ENCODE measurements around the gene CETN1. TPM values are rescaled to one million over a fixed set of nuclear protein-coding genes. Genes with fewer than 3 reads are reported as not detected.

CETN1 gene
- total RNA-seq, 6 donors from 2014 or later = not detected

DNA sequence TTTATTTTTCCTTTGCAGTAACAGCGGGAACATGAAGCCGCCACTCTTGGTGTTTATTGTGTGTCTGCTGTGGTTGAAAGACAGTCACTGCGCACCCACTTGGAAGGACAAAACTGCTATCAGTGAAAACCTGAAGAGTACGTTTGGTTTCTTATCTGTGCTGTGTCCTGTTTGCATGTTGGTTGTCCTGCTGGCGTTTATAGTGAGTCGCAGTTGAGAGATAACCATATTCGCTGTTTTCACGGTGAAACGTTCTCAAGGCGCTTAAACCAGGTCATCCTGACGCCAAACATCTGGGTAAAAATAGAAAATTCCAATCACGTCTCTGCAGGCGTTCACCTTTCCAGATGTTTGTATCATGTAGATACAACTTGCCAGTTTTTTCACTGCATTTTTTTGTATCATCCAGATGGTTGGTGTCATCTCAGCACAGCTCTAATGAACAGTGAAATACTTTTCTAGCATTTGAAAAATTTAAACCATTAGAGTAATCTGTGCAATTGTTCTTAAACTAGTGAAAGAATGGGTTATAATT is 37.9 kb downstream of the CETN1 start:
- no peaks in the 10 kb centered on the region for H3K9me3 ChIP-seq
- WGBS, 2 donors = 75 to 86% methylated on average over 13 of the region's 13 CpGs
- ATAC-seq (ENCODE audit: low FRiP score in 2 of 2) (no peak), DNase-seq (no peak)
- H3K36me3 ChIP-seq = no peaks in the 10 kb centered on the region
- peaks cover 0 to 11% (median 7%) of the 10 kb centered on the region in 4 donors for H3K4me1 ChIP-seq
- H3K27me3 ChIP-seq = peaks cover 0 to 3% (median 0%) of the 10 kb centered on the region in 4 donors
- H3K4me3 ChIP-seq = no peak overlapping the region
- H3K27ac ChIP-seq = no peak overlapping the region
- no peak for TF ChIP-seq POLR2AphosphoS5 (IDR thresholded peaks at IDR 0.05)
- no peak for TF ChIP-seq POLR2A (IDR thresholded peaks at IDR 0.05)

DNA sequence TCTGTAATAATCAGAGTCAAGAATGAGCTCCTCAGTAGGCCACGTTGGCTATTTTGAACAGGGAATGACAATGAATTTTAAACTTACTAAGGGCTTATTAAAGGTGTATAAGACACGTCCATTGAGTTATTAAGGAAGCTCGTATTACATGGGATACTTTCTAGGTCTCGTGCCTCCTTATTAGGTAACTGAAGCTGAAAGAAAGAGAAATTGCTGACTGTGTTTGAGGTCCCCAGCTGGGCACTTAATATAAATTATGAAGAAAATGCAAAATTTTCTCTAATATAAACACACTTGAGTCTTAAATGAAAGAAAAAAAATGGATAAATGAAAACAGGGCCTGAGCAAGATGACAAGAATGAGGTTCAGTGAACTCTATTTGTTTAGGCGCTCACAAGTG is 38.4 kb downstream of the CETN1 start:
- 83 to 87% methylated on average over 5 of the region's 5 CpGs for WGBS, 2 donors
- Histone ChIP-seq H3K9me3 (no peaks in the 10 kb centered on the region), H3K4me3 (no peak overlapping the region), H3K4me1 (peaks cover 0 to 11% (median 7%) of the 10 kb centered on the region in 4 donors), H3K27me3 (peaks cover 0 to 3% (median 0%) of the 10 kb centered on the region in 4 donors), H3K27ac (no peak overlapping the region), H3K36me3 (no peaks in the 10 kb centered on the region)
- no peak for DNase-seq
- ATAC-seq (ENCODE audit: low FRiP score in 2 of 2) = no peak
- no peak for TF ChIP-seq EP300 (IDR thresholded peaks at IDR 0.05)
- TF ChIP-seq POLR2A (IDR thresholded peaks at IDR 0.05) = no peak
- no peak for TF ChIP-seq POLR2AphosphoS5 (IDR thresholded peaks at IDR 0.05)
- TF ChIP-seq, protein P1, sequence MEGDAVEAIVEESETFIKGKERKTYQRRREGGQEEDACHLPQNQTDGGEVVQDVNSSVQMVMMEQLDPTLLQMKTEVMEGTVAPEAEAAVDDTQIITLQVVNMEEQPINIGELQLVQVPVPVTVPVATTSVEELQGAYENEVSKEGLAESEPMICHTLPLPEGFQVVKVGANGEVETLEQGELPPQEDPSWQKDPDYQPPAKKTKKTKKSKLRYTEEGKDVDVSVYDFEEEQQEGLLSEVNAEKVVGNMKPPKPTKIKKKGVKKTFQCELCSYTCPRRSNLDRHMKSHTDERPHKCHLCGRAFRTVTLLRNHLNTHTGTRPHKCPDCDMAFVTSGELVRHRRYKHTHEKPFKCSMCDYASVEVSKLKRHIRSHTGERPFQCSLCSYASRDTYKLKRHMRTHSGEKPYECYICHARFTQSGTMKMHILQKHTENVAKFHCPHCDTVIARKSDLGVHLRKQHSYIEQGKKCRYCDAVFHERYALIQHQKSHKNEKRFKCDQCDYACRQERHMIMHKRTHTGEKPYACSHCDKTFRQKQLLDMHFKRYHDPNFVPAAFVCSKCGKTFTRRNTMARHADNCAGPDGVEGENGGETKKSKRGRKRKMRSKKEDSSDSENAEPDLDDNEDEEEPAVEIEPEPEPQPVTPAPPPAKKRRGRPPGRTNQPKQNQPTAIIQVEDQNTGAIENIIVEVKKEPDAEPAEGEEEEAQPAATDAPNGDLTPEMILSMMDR (IDR thresholded peaks at IDR 0.05) = no peak

DNA sequence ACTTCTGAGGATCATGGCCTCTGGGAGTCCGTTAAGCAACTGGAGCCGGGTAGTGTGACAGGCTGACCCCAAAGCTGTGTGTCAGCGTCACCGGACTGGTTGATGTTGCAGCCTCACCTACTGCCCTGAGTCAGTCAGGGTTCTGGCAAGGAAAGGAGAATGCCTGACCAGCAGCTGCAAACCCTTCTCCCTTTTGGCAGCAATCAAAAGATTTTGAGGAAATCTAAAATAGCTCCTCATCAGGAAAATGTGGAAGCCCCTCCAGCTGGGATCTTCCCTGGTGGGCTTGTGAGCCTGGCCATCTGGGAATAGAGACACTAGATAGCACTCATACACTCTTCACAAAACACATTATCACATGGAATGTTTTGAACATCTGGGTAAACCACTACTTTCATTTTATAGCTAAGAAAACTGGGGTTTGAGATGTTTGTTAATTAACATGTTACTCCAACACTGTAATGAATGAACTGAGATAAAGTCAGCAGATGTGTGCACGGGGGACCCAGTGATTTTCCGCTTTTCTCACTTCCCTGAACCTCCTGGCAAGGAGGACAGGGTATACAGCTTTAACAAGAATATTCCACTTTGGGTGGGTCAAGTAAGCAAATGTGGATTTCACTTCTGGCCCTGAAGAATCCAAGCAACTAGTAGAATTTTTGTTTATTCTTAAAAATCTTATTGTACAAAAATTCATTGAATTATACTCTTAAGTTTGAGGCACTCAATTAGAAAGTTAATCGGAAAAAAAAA is 41.3 kb downstream of the CETN1 start:
- no peaks in the 10 kb centered on the region for H3K9me3 ChIP-seq
- peaks cover 0 to 3% (median 0%) of the 10 kb centered on the region in 4 donors for H3K4me1 ChIP-seq
- ATAC-seq (ENCODE audit: low FRiP score in 2 of 2) (no peak), DNase-seq (no peak)
- no peaks in the 10 kb centered on the region for H3K36me3 ChIP-seq
- no peak overlapping the region for H3K4me3 ChIP-seq
- H3K27ac ChIP-seq = no peak overlapping the region
- no peak for TF ChIP-seq POLR2AphosphoS5 (IDR thresholded peaks at IDR 0.05)
- TF ChIP-seq EP300 (IDR thresholded peaks at IDR 0.05) = no peak
- TF ChIP-seq, protein P1 (IDR thresholded peaks at IDR 0.05) = no peak
- no peak for TF ChIP-seq POLR2A (IDR thresholded peaks at IDR 0.05)
- H3K27me3 ChIP-seq = peaks cover 0 to 3% (median 0%) of the 10 kb centered on the region in 4 donors
- WGBS, 2 donors = 60 to 73% methylated on average over 7 of the region's 7 CpGs

DNA sequence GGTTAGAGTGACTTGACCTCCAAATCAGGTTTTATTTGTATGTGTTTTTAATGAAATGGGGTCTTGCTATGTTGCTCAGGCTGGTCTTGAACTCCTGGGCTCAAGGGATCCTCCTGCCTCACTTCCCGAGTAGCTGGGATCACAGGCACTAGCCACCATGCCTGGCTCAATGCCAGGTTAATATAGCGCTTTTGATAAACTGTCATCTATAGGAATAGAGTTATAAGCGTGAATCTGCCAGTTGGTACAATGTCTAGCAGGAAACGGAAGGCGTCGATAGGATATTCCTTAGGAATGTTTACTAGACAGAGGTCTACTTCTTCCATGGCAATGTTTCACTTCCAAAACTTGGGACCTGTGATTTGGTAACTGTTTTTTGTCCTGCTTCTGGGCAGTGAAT is 42.1 kb downstream of the CETN1 start:
- 61 to 75% methylated on average over 6 of the region's 6 CpGs for WGBS, 2 donors
- Histone ChIP-seq H3K27me3 (peaks cover 0 to 3% (median 0%) of the 10 kb centered on the region in 4 donors), H3K4me3 (no peak overlapping the region), H3K9me3 (no peaks in the 10 kb centered on the region), H3K4me1 (peaks cover 0 to 3% (median 0%) of the 10 kb centered on the region in 4 donors), H3K36me3 (no peaks in the 10 kb centered on the region), H3K27ac (no peak overlapping the region)
- DNase-seq = no peak
- TF ChIP-seq EP300 (IDR thresholded peaks at IDR 0.05) = no peak
- TF ChIP-seq, protein P1 (IDR thresholded peaks at IDR 0.05) = no peak
- TF ChIP-seq POLR2A (IDR thresholded peaks at IDR 0.05) = no peak
- no peak for ATAC-seq (ENCODE audit: low FRiP score in 2 of 2)

DNA sequence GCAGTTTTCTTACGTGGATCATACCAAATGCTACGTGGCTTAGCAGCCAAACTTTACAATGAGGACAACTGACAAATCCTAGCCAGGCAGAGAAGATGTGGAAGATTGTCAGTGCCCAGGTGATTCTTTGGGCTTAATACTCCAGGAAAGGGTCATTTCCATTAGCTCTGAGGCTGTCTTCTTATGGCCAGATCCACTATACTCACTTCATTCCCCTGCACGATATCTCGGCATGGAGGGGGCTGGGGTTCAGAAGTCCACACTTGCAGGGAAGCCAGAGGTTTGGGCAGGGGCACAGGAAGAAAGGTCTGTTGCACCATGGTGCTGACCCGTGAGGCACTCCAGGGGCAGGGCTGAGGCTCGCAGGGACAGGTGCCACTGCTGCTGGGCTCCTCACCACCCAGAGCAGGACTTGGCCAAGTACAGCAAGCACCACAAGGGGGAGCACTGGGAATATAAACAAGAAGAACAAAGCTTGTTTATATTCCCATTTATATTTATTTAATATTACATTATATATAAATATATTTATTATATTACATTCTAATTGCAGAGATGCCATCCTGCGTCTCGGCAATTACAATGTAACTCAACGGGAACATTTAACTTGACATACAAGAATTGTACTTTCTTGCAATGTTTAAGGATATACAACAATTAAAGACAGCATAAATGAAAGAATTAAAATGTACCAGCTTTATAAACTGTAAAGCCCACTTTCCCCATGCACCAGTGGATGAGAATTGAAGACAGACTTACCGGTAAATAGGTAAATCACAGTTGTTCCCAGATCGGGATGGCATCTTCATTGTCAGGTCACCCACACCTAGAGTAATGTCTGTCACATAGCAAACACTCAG is 43.8 kb downstream of the CETN1 start:
- Histone ChIP-seq H3K4me3 (no peak overlapping the region), H3K27me3 (peaks cover 0 to 3% (median 0%) of the 10 kb centered on the region in 4 donors), H3K27ac (no peak overlapping the region), H3K36me3 (no peaks in the 10 kb centered on the region), H3K9me3 (no peaks in the 10 kb centered on the region), H3K4me1 (peaks cover 0 to 3% (median 0%) of the 10 kb centered on the region in 4 donors)
- peak; percentile 71 to 79 for ATAC-seq (ENCODE audit: low FRiP score in 2 of 2)
- no peak for TF ChIP-seq POLR2A (IDR thresholded peaks at IDR 0.05)
- TF ChIP-seq, protein P1 (IDR thresholded peaks at IDR 0.05) = peak; percentile 24 to 68 (median 36)
- WGBS, 2 donors = 65 to 69% methylated on average over 11 of the region's 11 CpGs
- DNase-seq = peak; percentile 64 to 72
